ENCODE measurements around the gene IRF2BPL.

IRF2BPL gene

DNA sequence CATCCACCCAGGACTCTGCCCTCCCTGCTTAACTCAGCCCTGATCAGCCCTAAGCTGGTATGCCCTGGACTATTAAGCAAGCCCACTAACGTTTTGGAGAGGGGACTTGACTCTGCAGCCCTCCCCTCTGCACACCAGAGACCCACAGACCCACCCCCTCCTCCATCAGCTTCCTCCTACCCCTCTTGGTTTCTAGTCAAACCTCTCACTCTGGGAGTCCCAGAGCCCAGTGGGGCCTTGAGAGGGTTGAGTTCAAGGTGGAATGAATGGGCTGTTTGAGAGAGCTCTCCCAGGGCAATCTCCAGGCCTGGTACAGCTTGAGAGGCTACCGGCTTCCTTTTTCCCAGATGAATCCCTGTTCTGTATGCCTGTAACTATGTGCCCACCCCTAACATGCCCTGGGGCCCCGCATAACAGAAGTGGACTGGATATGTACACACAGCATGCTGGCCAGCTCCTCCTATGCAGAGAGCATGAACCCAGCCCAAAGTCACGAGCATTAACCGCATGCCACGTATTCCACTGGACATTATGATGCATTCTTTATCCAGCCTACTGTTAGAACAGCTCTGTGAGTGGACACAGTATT is 43.6 kb downstream of the IRF2BPL start:
- FAIRE-seq = no peak

DNA sequence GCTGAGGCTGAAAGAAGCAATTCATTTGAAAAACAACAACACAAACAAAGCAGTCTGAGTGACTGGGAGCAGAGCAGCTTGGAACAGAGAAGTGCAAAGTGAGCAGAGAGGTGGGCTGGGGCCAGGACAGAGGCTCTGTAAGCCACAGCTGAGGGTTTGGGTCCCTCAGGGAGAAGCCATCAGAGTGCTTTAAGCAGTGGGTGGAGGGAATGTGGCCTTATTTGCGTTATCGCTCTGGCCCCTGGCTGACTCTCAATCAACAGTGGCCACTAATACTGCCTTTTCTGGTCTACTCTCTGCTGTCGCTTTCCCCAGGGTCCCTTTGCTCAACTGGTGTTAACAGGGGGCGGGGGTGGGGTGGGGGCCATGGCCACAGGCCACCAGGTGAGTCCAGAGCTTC is 44.2 kb downstream of the IRF2BPL start:
- FAIRE-seq = no peak

DNA sequence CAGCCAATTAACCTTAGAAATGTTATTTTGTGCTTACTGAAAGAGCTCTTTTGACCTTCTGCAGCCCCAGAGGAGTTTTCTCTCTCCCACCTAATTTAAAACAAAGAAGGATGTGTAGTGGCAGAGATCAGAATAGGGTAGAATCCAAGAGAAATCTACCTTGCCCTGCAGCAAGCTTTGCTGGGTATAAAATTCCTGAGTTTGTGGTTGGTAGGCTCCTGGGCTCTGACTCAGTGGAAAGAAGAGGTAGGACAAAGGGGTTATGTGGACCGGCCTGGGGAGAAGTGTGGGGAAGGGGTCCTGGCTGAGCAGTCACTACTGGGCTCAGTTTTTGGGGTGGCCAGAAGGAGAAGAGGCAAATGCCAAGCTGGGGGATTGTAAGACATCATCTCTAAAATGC is 46.8 kb downstream of the IRF2BPL start:
- FAIRE-seq = no peak

DNA sequence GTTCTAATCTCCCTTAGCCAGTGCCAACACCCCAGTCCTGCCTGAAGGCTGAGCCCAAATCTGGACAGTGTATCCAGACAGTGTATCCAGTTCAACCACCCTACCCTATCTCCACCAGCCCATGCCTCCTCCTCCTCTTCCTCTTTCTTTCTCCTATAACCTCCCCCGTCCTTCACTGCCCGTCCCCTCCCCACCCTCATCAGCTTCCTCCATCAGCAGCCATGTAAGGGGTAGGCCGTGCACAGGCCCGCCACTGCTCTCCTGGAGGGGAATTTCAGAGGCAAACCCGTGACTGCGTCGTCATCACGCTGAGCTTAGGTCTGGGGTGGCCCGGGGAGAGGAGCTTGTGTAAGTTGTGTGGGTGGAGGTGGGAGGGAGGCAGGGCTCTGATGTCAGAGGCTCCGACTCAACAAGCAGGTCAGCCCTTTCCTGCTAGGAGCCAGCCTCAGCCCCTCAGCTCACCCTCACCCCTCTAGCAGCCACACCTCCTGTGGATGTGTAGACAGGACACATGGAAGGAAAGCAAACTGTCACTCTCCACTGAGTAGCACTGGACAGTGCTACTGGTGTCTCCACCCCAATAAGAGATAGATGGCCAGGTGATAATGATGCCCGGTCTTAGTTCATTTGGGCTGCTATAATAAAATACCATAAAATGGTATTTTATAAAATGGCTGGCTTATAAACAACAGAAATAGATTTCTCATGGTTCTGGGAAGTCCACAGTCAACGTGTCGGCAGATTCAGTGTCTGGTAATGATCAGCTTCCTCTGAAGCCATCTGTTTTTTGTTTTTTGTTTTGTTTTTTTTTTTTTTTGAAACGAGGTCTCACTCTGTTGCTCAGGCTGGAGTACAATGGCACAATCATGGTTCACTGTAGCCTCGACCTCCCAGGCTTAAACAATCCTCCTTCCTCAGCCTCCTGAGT is 50.5 kb downstream of the IRF2BPL start:
- no peak for FAIRE-seq

DNA sequence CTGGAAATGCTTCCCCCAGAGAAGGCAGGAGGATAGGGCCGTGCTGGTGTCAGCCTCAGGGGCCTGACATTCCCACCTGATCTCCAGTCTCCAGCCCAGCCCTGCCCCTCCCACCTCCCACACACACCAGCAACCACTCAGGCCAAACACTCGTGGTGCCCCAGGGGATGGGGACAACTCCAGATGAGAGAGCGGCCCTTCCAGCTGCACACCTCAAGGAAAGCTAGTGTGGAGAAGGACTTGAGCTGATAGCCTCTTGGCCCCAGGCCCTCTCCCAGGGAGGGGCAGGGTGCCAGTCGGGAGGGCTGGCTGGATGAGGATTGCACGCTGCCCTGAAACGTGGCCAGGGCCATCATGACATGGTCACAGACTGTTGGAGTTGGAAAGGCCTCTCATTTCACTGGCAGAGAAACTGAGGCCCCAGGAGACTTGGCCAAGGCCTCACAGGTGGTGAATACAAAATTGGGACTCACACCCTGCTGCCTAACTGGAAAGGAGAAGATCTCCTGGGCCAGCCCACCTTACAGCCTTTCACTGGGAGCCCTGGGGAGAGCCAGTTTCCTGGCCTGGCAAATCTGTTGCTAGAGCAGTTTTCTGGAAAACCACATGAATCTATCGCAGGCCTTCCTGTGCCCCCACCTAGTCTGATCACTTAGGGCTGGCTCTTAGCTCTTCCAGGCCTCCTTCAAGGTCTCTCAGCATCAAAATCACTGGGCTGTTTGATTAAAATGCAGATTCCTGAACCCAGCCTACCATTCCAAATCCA is 52.1 kb downstream of the IRF2BPL start:
- no peak for FAIRE-seq

DNA sequence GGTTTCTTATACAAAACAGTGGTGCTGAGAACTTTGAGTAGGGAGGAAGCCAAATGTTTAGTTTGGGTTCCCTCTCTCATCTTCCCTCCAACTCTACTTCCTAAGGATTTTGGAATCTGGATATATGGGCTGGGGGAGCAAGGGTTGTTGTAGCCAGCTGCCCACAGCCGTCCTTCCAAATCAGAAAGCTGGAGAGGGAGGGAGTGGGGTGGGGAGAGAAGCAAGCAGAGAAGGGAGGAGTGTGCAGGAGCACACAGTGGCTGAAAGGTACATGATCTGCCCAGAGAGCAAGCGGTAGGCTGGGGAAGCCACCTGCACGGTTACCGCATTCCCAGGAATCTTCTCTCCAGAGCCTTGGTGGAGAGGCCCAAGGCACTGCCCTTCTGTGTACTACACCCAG is 52.7 kb downstream of the IRF2BPL start:
- no peak for FAIRE-seq

DNA sequence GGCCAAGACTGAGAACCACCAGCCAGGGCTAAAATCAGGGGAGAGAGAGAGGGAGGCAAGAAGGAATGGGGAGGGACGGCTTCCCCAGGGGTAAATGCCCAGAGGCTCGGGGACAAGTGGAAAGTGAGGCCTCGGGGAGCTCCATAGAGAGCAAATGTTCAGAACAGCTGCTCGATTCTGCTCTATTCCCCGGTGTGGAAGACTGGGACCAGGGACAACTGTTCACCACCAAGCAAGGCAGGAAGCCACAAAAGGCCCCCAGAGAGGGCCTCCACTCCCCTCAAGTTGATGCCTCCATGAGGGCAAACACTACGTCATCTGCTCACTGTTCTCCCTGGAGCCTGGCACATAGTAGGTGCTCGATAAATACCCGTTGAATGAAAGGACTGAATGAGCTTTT is 53.5 kb downstream of the IRF2BPL start:
- FAIRE-seq = no peak
